SH-SY5Y (cell line): ENCODE data around the gene NF1.

ENCODE experiments used
- GATA2 ChIP-seq: IDR thresholded peaks from 2 replicates; pipeline ENCODE4 v1.6.1; 2011; ENCODE audit warnings: mild to moderate bottlenecking, low read depth, low read length
- GATA3 ChIP-seq: IDR thresholded peaks from 2 replicates; pipeline ENCODE4 v1.6.1; 2011; ENCODE audit warnings: low read depth, mild to moderate bottlenecking, low read length, moderate library complexity

- no peak for TF ChIP-seq GATA2
- no peak for TF ChIP-seq GATA3
These were observed at the start of gene NF1 for GRCh38 chr17:31094600-31095235.
